Esophagus squamous epithelium (tissue), 4 donors: Measurements from ENCODE around the gene MBOAT7.
A peak's percentile ranks its signal among the peaks of the same experiment; 100 is the strongest.

Experiments used
- POLR2A ChIP-seq, 4 donors: fragments of 450-650 bp; IDR thresholded peaks; one replicate each; pipeline ENCODE4 v1.6.1; 2017; ENCODE audit warnings: antibody characterized with exemption in 4 of 4, mild to moderate bottlenecking in 4 of 4, moderate library complexity in 3 of 4
- TF ChIP-seq, protein P1 (sequence below), 6 experiments: fragments of 450-650 bp in 4 of 6; fragments of 200-600 bp in 2 of 6; sonication (generic) in 2 of 6; IDR thresholded peaks; one replicate each; pipeline ENCODE4 v1.5.1; 2016 to 2019; ENCODE audit warnings: antibody characterized with exemption in 6 of 6, mild to moderate bottlenecking in 4 of 6, moderate library complexity in 4 of 6

DNA sequence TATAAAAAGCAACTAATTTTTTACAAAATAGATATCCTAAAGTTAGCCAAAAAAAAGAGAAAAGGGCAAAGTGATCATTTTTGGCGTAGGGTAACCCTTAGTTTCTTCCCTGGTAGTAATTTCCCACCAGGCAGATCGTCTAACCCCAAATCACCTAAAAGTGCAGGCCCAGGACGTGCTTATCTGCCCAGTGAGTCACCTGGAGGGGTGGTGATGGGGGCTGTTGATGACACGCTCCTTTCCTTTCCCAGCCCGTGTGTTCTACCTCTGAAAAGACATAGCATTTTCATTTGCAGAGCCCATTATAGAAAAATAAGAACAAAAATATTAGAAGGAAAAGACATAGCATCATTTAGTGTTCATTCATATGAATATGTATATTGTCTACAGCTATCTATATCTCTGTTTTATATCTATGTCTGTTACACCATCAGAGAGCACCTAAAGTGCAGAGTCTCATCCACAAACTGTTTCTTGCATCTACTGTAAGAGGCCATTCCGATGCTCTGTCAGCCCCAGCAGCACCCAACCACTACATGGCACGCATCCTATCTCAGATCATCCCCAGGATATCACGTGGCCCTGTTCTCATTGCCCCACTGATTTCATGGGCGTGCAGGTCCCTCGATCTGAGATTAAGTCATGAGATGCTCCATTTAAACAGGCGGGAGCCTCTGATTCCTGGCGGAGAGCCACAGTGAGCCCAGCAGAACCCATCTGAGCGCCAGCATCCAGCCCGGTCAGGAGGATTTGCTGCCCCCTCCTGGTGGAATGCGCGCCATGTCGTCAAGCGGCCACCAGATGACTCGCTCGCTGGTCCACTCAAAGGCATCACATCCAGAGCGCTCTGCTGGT is 41.9 kb upstream of the MBOAT7 start:
- TF ChIP-seq, protein P1, sequence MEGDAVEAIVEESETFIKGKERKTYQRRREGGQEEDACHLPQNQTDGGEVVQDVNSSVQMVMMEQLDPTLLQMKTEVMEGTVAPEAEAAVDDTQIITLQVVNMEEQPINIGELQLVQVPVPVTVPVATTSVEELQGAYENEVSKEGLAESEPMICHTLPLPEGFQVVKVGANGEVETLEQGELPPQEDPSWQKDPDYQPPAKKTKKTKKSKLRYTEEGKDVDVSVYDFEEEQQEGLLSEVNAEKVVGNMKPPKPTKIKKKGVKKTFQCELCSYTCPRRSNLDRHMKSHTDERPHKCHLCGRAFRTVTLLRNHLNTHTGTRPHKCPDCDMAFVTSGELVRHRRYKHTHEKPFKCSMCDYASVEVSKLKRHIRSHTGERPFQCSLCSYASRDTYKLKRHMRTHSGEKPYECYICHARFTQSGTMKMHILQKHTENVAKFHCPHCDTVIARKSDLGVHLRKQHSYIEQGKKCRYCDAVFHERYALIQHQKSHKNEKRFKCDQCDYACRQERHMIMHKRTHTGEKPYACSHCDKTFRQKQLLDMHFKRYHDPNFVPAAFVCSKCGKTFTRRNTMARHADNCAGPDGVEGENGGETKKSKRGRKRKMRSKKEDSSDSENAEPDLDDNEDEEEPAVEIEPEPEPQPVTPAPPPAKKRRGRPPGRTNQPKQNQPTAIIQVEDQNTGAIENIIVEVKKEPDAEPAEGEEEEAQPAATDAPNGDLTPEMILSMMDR (IDR thresholded peaks at IDR 0.05), result peak; percentile 77 to 87 (median 85)
- no peak for TF ChIP-seq POLR2A (IDR thresholded peaks at IDR 0.05)
